Testis (tissue), 2 donors: Measurements from ENCODE around the gene ARHGAP33.

Experiments used
- CTCF ChIP-seq, 3 experiments: fragments of 450-650 bp in 2 of 3; fragments of 200-600 bp in 1 of 3; sonication (generic) in 1 of 3; IDR thresholded peaks; one replicate each; pipeline ENCODE4 v1.5.1; 2016 to 2019; ENCODE audit warnings: antibody characterized with exemption in 3 of 3, mild to moderate bottlenecking in 2 of 3, moderate library complexity in 1 of 3
- POLR2A ChIP-seq: fragments of 450-650 bp; IDR thresholded peaks from one replicate; pipeline ENCODE4 v1.6.1; 2017; ENCODE audit warnings: antibody characterized with exemption, mild to moderate bottlenecking, moderate library complexity

- TF ChIP-seq POLR2A (no peak), CTCF (IDR thresholded peaks at IDR 0.05) (no peak)
These were observed 41.9 kb upstream of the ARHGAP33 start for GRCh38 chr19:35733180-35734125.
